ENCODE data around the gene BCAS4. TPM values are rescaled to one million over a fixed set of nuclear protein-coding genes. Genes with fewer than 3 reads are reported as not detected.

Gene BCAS4
- total RNA-seq, 1 donor from 2014 or later = 7.1 TPM

GRCh38 chr20:50821257-50821921, 26.5 kb downstream of the BCAS4 start:
- intact Hi-C loops (cut with micrococcal nuclease) = no loop called here

DNA sequence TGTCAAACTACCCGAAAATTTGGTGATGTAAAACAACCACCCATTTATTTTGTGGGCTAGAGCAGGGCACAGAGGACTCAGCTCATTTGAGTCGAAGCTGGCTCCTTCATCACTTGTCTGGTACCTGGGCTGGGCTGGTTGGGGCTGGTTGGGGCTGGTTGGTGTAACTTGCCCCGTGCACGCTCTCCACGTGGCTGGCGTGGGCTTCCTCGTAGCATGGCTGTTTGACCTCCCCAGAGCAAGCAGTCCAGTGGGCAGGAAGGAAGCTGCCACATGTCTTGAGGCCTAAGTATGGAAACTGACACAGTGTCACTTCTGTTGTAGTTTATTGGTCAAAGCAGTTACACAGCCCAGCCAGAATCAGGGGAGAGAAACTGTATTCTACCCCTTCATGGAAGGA, 27.1 kb downstream of the BCAS4 start:
- intact Hi-C loops (cut with micrococcal nuclease) = no loop called here

DNA sequence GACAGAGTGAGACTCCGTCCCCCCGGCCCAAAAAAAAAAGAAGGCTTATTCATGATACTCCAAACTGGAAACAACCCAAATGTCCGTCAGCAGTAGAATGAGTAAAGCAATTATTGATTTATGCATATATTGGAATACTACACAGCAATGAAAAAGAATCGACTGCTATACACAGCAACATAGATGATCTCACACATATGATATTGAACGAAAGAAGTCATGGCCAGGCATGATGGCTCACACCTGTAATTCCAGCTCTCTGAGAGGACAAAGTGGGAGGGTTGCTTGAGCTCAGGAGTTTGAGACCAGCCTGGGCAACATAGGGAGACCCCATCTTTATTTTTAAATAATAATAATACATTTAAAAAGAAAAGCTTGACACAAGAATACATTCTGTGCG, 28.5 kb downstream of the BCAS4 start:
- intact Hi-C loops (cut with micrococcal nuclease) = no loop called here

DNA sequence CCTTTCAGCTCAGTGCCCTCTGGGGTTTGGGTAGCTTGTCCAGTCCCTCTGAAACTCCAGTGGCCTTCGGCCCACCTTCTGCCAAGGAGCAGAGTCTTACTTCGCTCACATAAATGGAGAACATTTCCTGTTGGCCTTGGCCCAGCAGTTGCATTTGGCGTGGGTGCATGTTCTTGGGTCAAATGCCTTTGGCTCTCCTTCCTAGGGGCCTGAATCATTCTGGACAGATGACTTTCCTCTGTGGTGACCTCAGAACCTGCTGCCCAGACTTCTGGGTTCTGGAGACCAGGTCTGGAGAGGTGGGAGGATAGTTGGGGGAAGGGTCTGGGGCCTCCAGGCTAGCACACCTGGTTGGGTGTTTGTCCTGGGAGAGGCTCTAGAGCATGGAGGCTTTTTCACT, 29.3 kb downstream of the BCAS4 start:
- intact Hi-C loops (cut with micrococcal nuclease) = no loop called here

- intact Hi-C loops (cut with micrococcal nuclease) = loop anchor here (2.0 kb wide), 1 partner anchor 21 kb away; no protein-coding TSS in a partner anchor
Measured at GRCh38 chr20:50826121-50826520, 31.3 kb downstream of the BCAS4 start.

DNA sequence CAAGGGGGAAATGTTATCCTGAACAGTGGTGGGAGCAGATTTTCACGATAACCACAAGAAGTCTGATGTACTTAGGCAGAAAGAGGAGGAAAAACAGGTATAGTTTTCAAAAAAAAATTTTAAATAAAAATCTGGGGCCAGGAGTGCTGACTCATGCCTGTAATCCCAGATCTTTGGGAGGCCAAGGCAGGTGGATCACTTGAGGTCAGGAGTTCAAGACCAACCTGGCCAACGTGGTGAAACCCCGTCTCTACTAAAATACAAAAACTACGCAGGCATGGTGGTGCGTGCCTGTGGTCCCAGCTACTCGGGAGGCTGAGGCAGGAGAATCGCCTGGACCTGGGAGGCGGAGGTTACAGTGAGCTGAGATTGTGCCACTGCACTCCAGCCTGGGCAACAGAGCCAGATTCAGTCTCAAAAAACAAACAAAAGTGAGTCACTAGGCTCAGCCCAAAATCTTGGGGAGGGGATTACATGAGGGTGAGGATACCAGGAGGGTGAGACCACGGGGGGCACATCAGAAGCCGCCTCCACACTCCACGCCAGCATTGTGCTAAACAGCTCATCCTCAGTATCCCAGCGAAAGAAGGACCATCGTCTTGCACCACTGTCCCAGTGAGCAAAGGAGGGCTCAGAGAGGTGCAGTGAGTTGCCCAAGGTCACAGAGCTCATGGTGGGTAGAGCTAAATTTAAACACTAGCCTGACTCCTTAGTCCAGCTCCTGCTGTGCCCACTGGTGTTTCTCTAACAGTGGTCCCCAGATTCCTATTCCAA, 33.7 kb downstream of the BCAS4 start:
- intact Hi-C loops (cut with micrococcal nuclease) = no loop called here

DNA sequence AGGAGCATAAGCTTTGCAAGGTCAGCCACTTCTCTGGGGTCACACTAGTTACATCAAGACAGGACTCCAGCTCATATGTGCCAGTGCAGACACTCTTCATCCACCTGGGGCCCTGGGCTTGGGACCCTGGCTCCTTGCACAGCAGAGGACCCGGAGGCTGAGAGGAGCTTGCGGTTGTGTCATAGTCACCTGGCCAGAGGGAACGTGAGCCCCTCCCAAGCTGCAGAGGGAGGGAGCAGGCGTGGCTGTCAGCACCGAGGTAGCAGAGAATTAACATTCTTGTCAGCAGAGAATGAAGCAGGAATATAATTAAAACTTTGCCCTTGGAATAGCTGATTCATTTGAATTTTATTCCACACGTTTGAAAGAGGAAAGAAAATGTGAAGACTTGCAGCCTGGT, 36.8 kb downstream of the BCAS4 start:
- intact Hi-C loops (cut with micrococcal nuclease) = no loop called here

DNA sequence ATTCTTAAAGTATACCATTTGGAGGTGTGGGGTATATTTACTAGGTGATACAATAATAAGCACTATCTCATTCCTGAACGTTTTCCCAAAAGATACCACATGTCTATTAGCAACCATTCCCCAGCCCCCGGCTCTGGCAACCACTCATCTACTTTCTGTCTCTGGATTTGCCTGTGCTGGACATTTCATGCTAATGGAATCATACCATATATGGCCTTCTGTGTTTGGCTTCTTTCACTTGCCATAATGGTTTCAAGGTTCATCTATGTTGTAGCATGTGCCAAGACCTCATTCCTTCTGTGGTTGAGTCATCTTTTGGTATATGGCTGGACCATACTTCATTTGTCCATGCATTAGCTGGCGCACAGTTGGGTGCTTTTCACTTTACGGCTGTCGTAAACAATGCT, 39.7 kb downstream of the BCAS4 start:
- intact Hi-C loops (cut with micrococcal nuclease) = no loop called here

GRCh38 chr20:50837532-50838321, 42.9 kb downstream of the BCAS4 start:
- intact Hi-C loops (cut with micrococcal nuclease) = no loop called here

GRCh38 chr20:50838322-50838625, 43.4 kb downstream of the BCAS4 start:
- intact Hi-C loops (cut with micrococcal nuclease) = no loop called here

- intact Hi-C loops (cut with micrococcal nuclease) = no loop called here
Measured at GRCh38 chr20:50838707-50839385, 44.0 kb downstream of the BCAS4 start.

- intact Hi-C loops (cut with micrococcal nuclease) = no loop called here
Measured at GRCh38 chr20:50842821-50843220, 48.0 kb downstream of the BCAS4 start.

DNA sequence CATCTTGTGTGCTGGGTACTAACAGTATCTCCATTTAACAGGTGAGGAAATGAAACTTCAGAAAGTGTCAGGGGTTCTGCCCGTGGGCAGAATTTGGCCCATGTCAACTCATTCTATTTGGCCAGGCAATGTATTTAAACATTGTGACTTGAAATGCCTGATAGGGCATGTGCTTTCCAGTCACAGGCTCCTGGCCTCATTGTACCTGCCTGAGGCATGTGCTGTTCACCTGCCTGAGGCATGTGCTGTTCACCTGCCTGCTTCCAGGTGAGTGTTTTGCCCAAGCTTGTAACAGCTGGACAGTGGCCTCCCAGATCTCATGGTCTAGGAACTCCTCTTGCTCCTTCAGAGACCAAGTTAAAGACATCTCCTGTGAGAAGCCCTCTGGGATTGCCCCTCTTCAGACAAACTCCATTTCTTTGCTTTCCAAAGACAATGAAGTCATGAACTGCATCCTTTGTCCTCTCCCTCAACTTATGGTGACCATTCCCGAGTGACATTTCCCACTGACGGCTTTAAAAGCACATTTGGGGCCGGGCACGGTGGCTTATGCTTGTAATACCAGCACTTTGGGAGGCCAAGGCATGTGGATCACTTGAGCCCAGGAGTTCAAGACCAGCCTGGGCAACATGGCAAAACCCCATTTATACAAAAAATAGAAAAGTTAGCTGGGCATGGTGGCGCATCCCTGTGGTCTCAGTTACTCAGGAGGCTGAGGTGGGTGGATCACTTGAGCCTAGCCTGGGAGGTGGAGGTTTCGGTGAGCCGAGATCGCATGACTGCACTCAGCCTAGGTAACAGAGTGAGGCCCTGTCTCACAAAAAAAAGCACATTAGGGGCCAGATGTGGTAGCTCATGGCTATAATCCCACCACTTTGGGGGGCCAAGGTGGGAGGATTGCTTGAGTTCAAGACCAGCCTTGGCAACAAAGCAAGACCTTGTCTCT, 48.7 kb downstream of the BCAS4 start:
- intact Hi-C loops (cut with micrococcal nuclease) = no loop called here

DNA sequence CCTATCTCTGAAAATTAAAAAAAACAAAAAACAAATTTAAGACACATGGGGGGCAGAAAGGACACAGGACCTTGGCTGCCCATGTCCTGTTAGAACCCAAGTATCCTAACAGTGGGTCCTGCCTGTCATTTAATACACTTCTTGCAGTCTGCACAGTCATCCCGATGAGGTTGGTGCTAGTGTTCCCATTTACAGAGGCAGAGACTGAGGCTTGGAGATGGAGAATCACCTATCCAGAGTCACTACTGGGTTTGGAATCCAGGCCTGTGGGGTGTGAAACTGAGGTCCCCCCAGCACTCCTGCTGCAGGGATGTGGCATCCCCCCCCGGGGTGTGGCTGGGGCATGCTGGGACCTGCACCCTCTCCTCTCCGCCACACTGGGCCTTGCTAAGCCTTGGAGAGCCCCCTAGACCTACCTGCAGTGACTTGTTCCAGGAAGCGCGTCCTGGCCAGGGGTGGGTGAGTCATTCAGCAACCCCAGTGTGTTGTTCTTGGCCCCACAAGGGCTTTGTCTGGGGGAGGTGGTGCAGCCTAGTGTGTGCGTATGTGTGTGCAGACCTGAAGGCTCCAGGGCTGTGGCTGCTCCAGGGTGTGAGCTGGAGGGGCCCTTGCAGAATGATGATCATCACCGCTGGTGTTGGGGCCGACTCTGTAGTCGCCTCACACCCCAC, 49.7 kb downstream of the BCAS4 start:
- intact Hi-C loops (cut with micrococcal nuclease) = no loop called here

DNA sequence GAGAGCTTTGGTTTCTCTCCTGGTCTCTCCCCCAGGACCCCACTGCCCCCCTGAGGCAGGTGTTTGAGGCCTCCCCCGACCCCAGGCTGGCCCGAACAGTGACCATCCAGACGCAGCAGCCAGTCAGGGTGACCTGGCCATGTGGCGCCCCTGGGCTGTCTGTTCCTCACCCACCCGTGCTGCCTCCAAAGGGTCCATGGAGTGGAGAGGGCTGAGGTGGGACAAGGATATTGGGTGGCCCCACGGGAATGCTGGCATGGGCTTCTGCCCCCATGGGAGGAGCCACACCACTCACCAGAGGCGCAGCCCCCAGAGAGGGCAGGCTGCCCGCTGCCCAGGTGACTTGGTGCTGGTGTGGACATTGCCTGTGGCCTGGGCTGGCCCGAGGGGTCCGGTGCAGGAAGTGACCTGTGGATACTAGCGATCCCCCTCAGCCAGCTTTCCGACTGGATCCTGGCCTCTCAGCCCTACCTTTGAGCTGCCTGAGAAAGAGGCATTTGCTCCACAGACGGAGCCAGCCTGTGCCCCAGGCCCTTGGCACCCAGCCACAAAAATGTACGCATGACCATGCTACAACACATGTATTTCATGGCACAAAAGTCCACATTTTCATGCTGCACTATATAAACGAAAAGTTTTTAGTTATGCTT, 50.8 kb downstream of the BCAS4 start:
- intact Hi-C loops (cut with micrococcal nuclease) = no loop called here

DNA sequence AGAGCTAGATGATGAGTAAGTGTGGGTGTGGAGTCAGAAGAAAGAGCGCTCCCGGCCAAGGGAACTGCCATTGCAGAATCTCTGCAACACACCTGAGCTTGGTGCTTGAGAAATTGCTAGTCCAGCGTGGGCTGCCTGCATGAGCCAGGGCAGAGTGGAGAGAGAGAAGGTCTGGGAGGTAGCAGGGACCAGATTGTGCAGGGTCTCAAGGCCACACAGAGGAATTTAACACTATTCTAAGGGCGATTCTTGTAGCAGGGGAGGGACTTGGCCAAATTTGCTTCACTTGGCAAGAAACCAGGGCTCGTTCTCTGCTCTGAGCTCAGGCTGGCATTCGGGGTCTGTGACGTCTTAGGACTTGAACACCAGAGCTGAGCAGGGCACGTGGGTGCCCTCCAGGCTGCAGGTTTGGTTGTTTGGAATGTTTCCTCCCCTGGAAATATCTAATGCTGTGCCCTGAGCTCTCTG, 53.5 kb downstream of the BCAS4 start:
- intact Hi-C loops (cut with micrococcal nuclease) = no loop called here

DNA sequence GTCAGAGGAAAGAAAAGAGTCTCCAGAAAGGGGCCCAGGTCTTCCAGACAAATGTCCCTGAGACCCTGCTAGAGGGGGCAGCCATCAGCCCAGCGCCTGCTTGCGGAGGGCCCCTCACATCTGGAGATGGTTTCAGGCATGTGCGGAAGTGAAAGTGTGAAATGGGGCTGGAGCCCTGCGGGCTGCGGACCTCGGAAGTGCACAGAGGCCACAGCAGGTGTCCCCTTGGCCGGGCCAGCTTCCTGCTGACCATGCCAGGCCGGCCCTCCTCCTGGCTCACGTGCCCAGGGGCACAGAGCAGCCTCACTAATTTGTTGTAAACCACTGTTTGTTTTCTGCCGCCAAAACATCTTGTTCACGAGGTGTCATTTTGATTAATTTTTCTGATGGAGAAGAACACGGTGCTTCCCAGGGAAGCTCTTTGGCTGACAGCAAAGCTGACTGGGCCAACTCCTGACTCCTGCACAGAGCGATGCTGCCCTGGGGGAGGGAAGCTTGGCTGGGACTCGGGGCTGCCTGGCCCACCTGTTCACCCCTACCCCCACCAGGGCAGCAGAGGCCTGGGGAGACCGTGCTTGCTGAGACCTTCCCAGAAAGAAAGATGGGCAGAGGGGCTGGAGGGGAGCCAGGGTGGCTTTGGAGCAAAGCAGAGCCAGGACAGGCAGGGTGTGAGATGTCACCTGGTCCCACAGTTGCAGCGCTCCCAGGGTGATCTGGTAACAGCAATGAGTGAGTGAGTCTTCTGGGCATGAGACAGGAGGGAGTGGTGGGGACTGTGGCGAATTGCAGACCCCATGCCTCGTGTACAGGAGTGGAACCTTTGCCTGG, 54.2 kb downstream of the BCAS4 start:
- intact Hi-C loops (cut with micrococcal nuclease) = no loop called here

DNA sequence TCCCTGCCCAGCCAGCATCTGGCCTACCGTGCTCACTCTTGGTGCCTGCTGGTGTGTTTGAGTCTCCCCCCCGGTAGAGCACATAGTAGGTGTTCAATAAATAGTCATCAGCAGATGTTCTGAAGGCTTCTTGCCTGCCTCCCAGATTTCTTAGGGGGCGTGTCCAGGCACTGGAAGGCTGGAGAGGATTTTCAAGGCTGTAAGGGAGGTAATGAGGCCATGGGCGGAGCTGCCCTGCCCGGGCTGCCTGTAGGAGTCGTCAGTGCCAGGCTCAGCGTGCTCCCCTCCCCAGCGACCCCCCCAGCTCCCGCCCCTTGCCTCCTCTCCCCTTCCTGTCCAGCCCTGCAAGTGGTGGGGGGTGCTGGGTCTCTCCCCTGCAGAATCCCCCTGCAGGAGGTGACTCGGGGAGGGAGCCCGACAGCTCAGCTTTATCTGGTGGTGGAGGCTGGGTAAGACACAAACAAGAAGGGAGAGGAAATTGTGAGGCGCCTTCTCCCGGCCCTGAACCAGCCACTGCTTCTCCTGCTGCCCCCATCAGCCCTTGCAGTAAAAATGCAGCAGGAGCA, 55.9 kb downstream of the BCAS4 start:
- intact Hi-C loops (cut with micrococcal nuclease) = no loop called here
